ENCODE measurements around the gene NEK5. TPM values are rescaled to one million over a fixed set of nuclear protein-coding genes. Genes with fewer than 3 reads are reported as not detected.
A peak's percentile ranks its signal among the peaks of the same experiment; 100 is the strongest.

The NEK5 gene
- total RNA-seq, 2 donors from 2014 or later = 1.4 to 1.8 TPM

DNA sequence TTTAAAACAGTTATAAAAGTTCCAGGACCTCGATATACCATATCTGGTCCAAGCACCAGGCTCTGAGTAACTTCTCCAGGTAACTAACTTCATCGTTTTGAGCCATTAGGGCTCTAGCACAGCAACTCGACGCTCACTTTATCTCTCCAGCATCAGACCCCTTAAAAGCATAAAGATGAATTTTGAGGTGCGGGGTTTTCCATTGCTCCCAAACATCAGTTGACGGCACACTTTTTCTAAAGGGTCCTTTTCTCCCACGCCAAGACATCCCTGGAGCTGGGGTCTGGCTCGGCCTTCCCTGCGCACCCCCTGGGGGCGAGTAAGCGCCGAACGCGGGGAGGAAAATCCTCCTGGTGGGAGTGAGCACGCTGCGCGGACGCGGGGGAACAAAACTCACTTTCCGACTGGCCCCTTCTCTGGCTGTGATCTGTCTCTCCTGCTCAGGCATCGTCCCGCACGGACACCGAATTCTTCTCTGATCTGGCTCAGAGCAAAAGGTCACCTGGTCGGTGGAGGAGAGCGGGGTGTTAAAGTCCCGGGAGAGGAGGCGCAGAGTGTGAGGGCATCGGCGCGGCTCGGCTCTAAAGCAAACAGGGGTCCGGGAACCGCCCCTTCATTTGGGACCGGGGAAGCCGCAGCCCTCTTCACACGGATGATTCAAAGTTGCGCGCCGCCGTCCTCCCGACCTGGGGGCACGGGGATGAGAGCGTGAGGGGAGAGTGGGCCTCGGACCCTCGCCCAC, 117.8 kb downstream of the NEK5 start, which contains the start of gene ATP7B:
TSS of gene ATP7B (minus strand) at position 561 of the 742 bp plus-strand sequence. CDS start at position 448, 113 bp downstream.
- Mint-ChIP-seq H3K4me3 (peak within 1 kb of the TSS; percentile 93), H3K27me3 (ENCODE audit: insufficient read depth) (peaks cover 24% of the 10 kb centered on the region), H3K4me1 (peaks cover 10% of the 10 kb centered on the region), H3K9me3 (peaks cover 14% of the 10 kb centered on the region), H3K36me3 (ENCODE audit: low read depth) (peaks cover 23% of the 10 kb centered on the region), H3K27ac (peak within 1 kb of the TSS; percentile 98)
- Histone ChIP-seq H3K9me3 (ENCODE audit: control insufficient read depth, low read length) (peaks cover 20% of the 10 kb centered on the region), H3K27me3 (ENCODE audit: control insufficient read depth, insufficient read depth, low read length, poor library complexity, severe bottlenecking) (peaks cover 15% of the 10 kb centered on the region), H3K9ac (ENCODE audit: extremely low read depth, low read length, poor library complexity, severe bottlenecking) (peak within 1 kb of the TSS; percentile 87), H3K4me1 (ENCODE audit: control insufficient read depth, insufficient read depth, low read length) (no peaks in the 10 kb centered on the region), H3K4me3 (ENCODE audit: low read length) (peak within 1 kb of the TSS; percentile 98), H3K27ac (ENCODE audit: low read depth, low read length) (peak within 1 kb of the TSS; percentile 27), H3K36me3 (ENCODE audit: control insufficient read depth, insufficient read depth, low read length) (peaks cover 4% of the 10 kb centered on the region)
- peak; percentile 49 for TF ChIP-seq CTCF (conservative IDR thresholded peaks at IDR 0.05)
- 4 to 7% methylated on average over 5 to 46 of the region's 46 CpGs for WGBS, 2 experiments (ENCODE audit: insufficient coverage in 1 of 2, insufficient read length in 1 of 2)
- peak; percentile 85 for DNase-seq

- no peak for DNase-seq
- Mint-ChIP-seq H3K27me3 (ENCODE audit: insufficient read depth) (peaks cover 24% of the 10 kb centered on the region), H3K4me3 (peak overlapping the region; percentile 93), H3K4me1 (peaks cover 10% of the 10 kb centered on the region), H3K27ac (no peak overlapping the region), H3K36me3 (ENCODE audit: low read depth) (peaks cover 17% of the 10 kb centered on the region), H3K9me3 (peaks cover 11% of the 10 kb centered on the region)
- H3K27me3 ChIP-seq (ENCODE audit: control insufficient read depth, insufficient read depth, low read length, poor library complexity, severe bottlenecking) = peaks cover 15% of the 10 kb centered on the region
- H3K36me3 ChIP-seq (ENCODE audit: control insufficient read depth, insufficient read depth, low read length) = peaks cover 4% of the 10 kb centered on the region
- H3K9me3 ChIP-seq (ENCODE audit: control insufficient read depth, low read length) = peaks cover 11% of the 10 kb centered on the region
- TF ChIP-seq CTCF (conservative IDR thresholded peaks at IDR 0.05) = no peak
- WGBS, 2 experiments (ENCODE audit: insufficient coverage in 1 of 2, insufficient read length in 1 of 2) = 64 to 77% methylated on average over 4 to 6 of the region's 6 CpGs
- H3K4me1 ChIP-seq (ENCODE audit: control insufficient read depth, insufficient read depth, low read length) = no peaks in the 10 kb centered on the region
- no peak overlapping the region for H3K27ac ChIP-seq (ENCODE audit: low read depth, low read length)
- no peak overlapping the region for H3K9ac ChIP-seq (ENCODE audit: extremely low read depth, low read length, poor library complexity, severe bottlenecking)
- peak overlapping the region; percentile 98 for H3K4me3 ChIP-seq (ENCODE audit: low read length)
These were observed 118.9 kb downstream of the NEK5 start for GRCh38 chr13:52009946-52010345.

- H3K27me3 Mint-ChIP-seq (ENCODE audit: insufficient read depth) = peaks cover 24% of the 10 kb centered on the region
- H3K36me3 ChIP-seq (ENCODE audit: control insufficient read depth, insufficient read depth, low read length) = peaks cover 4% of the 10 kb centered on the region
- no peak for DNase-seq
- H3K36me3 Mint-ChIP-seq (ENCODE audit: low read depth) = peaks cover 17% of the 10 kb centered on the region
- H3K9me3 ChIP-seq (ENCODE audit: control insufficient read depth, low read length) = peaks cover 10% of the 10 kb centered on the region
- WGBS, 2 experiments (ENCODE audit: insufficient coverage in 1 of 2, insufficient read length in 1 of 2) = 91 to 92% methylated on average over 7 to 8 of the region's 8 CpGs
- H3K27me3 ChIP-seq (ENCODE audit: control insufficient read depth, insufficient read depth, low read length, poor library complexity, severe bottlenecking) = peaks cover 15% of the 10 kb centered on the region
- H3K4me1 ChIP-seq (ENCODE audit: control insufficient read depth, insufficient read depth, low read length) = no peaks in the 10 kb centered on the region
- TF ChIP-seq CTCF (conservative IDR thresholded peaks at IDR 0.05) = no peak
- H3K9ac ChIP-seq (ENCODE audit: extremely low read depth, low read length, poor library complexity, severe bottlenecking) = no peak overlapping the region
- H3K9me3 Mint-ChIP-seq = peaks cover 11% of the 10 kb centered on the region
- H3K27ac ChIP-seq (ENCODE audit: low read depth, low read length) = no peak overlapping the region
- no peak overlapping the region for H3K4me3 ChIP-seq (ENCODE audit: low read length)
- no peak overlapping the region for H3K27ac Mint-ChIP-seq
- H3K4me3 Mint-ChIP-seq = no peak overlapping the region
- peaks cover 12% of the 10 kb centered on the region for H3K4me1 Mint-ChIP-seq
These were observed 122.2 kb downstream of the NEK5 start for GRCh38 chr13:52006523-52007245.
